HG03103 (cell line): ENCODE results near the gene UVSSA.
"Not testable (repeated sequence)": the region's sequence is repeated elsewhere in the genome, so short reads cannot be mapped to it uniquely, and the experiment has no call there.

Experiments
- ATAC-seq: cut with Tn5 transposase; IDR thresholded peaks from one replicate; pipeline ENCODE4 v1.9.1; 2021; ENCODE audit warnings: low read depth; ENCODE audit not compliant: unreplicated experiment

Gene UVSSA

GRCh38 chr4:1330761-1331590, 16.0 kb upstream of the UVSSA start:
- ATAC-seq: no peak

GRCh38 chr4:1331591-1332353, 15.2 kb upstream of the UVSSA start:
- ATAC-seq: no peak

- ATAC-seq: no peak
Measured at GRCh38 chr4:1332686-1333085, 14.3 kb upstream of the UVSSA start.

- no peak for ATAC-seq
Measured at GRCh38 chr4:1333256-1333655, 13.8 kb upstream of the UVSSA start.

GRCh38 chr4:1333851-1334578, 13.0 kb upstream of the UVSSA start:
- not testable (repeated sequence) for ATAC-seq

- no peak for ATAC-seq
Measured at GRCh38 chr4:1334579-1334895, 12.5 kb upstream of the UVSSA start.

GRCh38 chr4:1335193-1335883, 11.7 kb upstream of the UVSSA start:
- not testable (repeated sequence) for ATAC-seq

GRCh38 chr4:1336088-1336491, 10.9 kb upstream of the UVSSA start:
- ATAC-seq: no peak

- ATAC-seq: no peak
Measured at GRCh38 chr4:1337376-1337831, 9.6 kb upstream of the UVSSA start.

- ATAC-seq: no peak
Measured at GRCh38 chr4:1337951-1338751, 8.9 kb upstream of the UVSSA start.

- no peak for ATAC-seq
Measured at GRCh38 chr4:1338752-1339414, 8.1 kb upstream of the UVSSA start.

- ATAC-seq: no peak
Measured at GRCh38 chr4:1339489-1339888, 7.5 kb upstream of the UVSSA start.

GRCh38 chr4:1340181-1340747, 6.7 kb upstream of the UVSSA start:
- no peak for ATAC-seq

GRCh38 chr4:1340861-1341260, 6.1 kb upstream of the UVSSA start:
- ATAC-seq: no peak

- no peak for ATAC-seq
Measured at GRCh38 chr4:1342003-1342402, 5.0 kb upstream of the UVSSA start.

GRCh38 chr4:1344696-1345095, 2.3 kb upstream of the UVSSA start:
- ATAC-seq: no peak

GRCh38 chr4:1345903-1346780, 866 bp upstream of the UVSSA start:
- ATAC-seq: peak; percentile 14

GRCh38 chr4:1347410-1347864, 429 bp downstream of the UVSSA start:
- ATAC-seq: peak; percentile 14
